Activated naive CD4-positive, alpha-beta T cell treated with anti-CD3 and anti-CD28 coated beads, Interleukin-2, amount 10 ng/mL, durations not matched to agents 7 days and 5 days (primary cell): ENCODE data around the gene IL20RB.

ENCODE experiments used
- CTCF ChIA-PET: fragments of 350-600 bp; sonication (Branson Sonifier 250); formaldehyde crosslinking; loops from one replicate; lab custom pipeline; 2021; ENCODE audit warnings: antibody characterized with exemption; lab: Charles Lee
- DNase-seq: peaks from one replicate; pipeline ENCODE4 v3.0.0-alpha.2; 2020
- H3K27ac Mint-ChIP-seq: one replicate; pipeline ENCODE4 v1.8.0; 2021; ENCODE audit warnings: mild to moderate bottlenecking, moderate library complexity, mixed read lengths
- H3K27me3 Mint-ChIP-seq: one replicate; pipeline ENCODE4 v1.8.0; 2021; ENCODE audit warnings: mild to moderate bottlenecking, mixed read lengths
- H3K36me3 Mint-ChIP-seq: one replicate; pipeline ENCODE4 v1.8.0; 2021; ENCODE audit warnings: mixed read lengths
- H3K4me1 Mint-ChIP-seq: one replicate; pipeline ENCODE4 v1.8.0; 2021; ENCODE audit warnings: mixed read lengths
- H3K4me3 Mint-ChIP-seq: one replicate; pipeline ENCODE4 v1.8.0; 2021; ENCODE audit warnings: mild to moderate bottlenecking, moderate library complexity, mixed read lengths
- H3K9me3 Mint-ChIP-seq: one replicate; pipeline ENCODE4 v1.8.0; 2021; ENCODE audit warnings: mixed read lengths

Gene IL20RB

DNA sequence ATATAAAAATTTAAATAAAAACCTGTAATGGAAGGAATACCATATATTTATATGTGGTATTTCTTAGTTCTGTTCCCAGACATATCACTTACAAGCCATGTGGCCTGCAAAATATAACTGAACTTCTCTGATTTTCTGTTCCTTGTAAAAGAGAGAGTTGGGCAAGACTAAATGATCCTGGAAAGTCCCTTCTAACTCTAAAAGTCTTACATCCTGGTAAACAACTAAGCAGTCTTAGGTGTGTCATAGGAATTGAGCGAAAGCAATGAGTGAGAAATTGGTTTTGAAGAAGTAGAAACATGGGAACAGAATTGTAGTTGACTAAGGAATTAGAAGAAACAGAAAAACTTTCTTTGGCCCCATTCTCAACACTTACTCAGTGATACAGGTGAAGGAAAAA is 25.3 kb upstream of the IL20RB start:
- Mint-ChIP-seq H3K27ac (no peak overlapping the region), H3K4me3 (no peak overlapping the region), H3K4me1 (peaks cover 33% of the 10 kb centered on the region), H3K36me3 (peaks cover 50% of the 10 kb centered on the region), H3K9me3 (peaks cover 5% of the 10 kb centered on the region), H3K27me3 (no peaks in the 10 kb centered on the region)
- CTCF ChIA-PET = no interaction called here
- DNase-seq = no peak

DNA sequence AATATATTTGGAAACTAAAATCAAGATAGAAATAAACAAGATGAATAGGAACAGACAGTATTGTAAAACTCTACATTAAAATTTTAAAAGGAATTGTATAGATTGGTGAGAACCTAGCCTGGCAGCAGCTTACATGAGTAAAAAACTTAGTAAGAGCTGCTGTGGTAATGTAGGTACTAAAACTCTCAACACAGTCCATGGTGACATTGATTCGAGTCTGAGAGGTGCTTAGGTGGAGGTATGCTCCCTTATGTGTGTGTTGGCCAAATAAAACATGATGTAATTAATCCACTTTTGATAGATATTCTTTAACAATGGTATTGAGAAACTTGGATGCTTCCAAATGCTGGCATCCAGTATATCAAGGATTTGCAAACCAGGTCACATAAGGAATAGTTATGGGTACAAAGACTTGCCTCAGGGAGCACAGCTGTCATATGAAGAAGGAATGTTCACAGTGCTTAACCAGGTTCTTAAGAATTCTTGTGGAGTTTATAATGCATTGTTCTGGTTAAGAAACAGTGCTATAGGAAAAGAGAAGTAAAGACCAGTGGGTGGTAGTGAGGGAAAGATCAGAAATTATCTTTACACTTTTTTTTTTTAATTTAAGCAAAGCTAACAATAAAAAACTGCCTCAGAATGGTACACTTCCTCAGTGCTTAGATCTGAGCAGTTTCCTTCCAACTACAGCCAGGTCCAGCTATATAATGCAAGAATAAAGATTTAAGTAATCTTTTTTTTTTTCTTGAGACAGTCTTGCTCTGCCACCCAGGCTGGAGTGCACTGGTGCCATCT is 24.6 kb upstream of the IL20RB start:
- no peak overlapping the region for H3K4me3 Mint-ChIP-seq
- H3K27ac Mint-ChIP-seq = no peak overlapping the region
- peaks cover 28% of the 10 kb centered on the region for H3K4me1 Mint-ChIP-seq
- H3K9me3 Mint-ChIP-seq = peaks cover 5% of the 10 kb centered on the region
- CTCF ChIA-PET = no interaction called here
- H3K36me3 Mint-ChIP-seq = peaks cover 48% of the 10 kb centered on the region
- DNase-seq = no peak
- H3K27me3 Mint-ChIP-seq = no peaks in the 10 kb centered on the region

DNA sequence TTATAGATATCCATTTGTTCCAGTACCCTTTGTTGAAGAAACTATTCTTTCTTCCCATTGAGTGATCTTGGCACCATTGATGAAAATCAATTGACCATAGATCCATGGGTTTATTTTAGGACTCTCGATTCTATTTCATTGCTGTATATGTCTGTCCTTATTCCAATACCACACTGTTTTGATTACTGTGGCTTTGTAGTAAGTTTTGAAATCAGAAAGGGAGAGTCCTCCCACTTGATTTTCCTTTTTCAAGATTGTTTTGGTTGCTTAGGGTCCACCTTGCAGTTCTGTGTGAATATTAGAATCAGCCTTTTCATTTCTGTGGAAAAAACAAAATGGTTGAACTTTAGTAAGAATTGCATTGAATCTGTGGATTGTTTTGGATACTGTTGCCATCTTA is 20.6 kb upstream of the IL20RB start:
- H3K27ac Mint-ChIP-seq = no peak overlapping the region
- no peaks in the 10 kb centered on the region for H3K27me3 Mint-ChIP-seq
- peaks cover 5% of the 10 kb centered on the region for H3K9me3 Mint-ChIP-seq
- no peak for DNase-seq
- CTCF ChIA-PET = no interaction called here
- H3K36me3 Mint-ChIP-seq = peaks cover 35% of the 10 kb centered on the region
- peaks cover 19% of the 10 kb centered on the region for H3K4me1 Mint-ChIP-seq
- no peak overlapping the region for H3K4me3 Mint-ChIP-seq

DNA sequence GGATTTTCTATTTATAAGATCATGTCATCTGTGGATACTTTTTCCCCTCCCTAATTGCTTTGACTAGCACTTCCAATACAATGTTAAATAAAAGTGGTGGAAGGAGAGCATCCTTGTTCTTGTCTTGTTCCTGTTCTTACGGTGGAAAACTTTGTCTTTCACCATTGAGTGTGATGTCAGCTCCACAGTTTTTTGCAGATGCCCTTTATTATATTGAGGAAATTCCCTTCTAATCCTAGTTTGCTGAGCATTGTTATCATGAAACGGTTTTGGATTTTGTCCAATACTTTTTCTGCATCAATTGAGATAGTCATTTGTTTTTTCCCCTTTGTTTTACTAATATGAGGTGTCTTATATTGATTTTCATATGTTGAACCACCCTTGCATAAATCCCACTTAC is 19.9 kb upstream of the IL20RB start:
- no peak for DNase-seq
- H3K9me3 Mint-ChIP-seq = peaks cover 5% of the 10 kb centered on the region

DNA sequence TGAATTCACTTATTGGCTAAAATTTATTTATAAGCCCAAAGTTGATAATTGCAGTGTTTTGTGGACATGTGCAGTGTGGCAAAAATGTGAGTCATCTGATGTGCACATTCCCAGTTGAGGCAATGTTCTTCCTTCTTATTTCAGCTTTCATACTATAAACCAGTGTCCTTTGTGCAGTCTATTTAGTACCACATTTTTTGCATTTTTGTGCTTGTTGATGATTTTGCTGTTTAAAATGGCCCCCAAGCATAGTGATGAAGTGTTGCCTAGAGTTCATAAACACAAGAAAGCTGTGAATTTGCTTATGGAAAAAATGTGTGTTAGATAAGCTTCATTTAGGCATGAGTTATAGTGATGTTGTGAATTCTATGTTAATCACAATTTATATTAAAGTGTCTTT is 19.4 kb upstream of the IL20RB start:
- Mint-ChIP-seq H3K9me3 (peaks cover 5% of the 10 kb centered on the region), H3K27me3 (no peaks in the 10 kb centered on the region), H3K27ac (no peak overlapping the region), H3K4me3 (no peak overlapping the region), H3K36me3 (peaks cover 33% of the 10 kb centered on the region), H3K4me1 (peaks cover 19% of the 10 kb centered on the region)
- no peak for DNase-seq
- CTCF ChIA-PET = interaction anchor here (1.2 kb wide), 1 partner anchor 179 kb away, joined by 3 read pairs; no protein-coding TSS in a partner anchor

More for the DNA sequence above, 19.9 kb upstream of the IL20RB start:
- peaks cover 33% of the 10 kb centered on the region for H3K36me3 Mint-ChIP-seq
- no peak overlapping the region for H3K4me3 Mint-ChIP-seq
- CTCF ChIA-PET = no interaction called here
- no peak overlapping the region for H3K27ac Mint-ChIP-seq
- no peaks in the 10 kb centered on the region for H3K27me3 Mint-ChIP-seq
- peaks cover 18% of the 10 kb centered on the region for H3K4me1 Mint-ChIP-seq

- Mint-ChIP-seq H3K36me3 (peaks cover 30% of the 10 kb centered on the region), H3K27me3 (no peaks in the 10 kb centered on the region), H3K9me3 (peaks cover 5% of the 10 kb centered on the region), H3K27ac (no peak overlapping the region), H3K4me3 (no peak overlapping the region), H3K4me1 (peaks cover 19% of the 10 kb centered on the region)
- CTCF ChIA-PET = interaction anchor here (1.2 kb wide), 1 partner anchor 181 kb away, joined by 3 read pairs; no protein-coding TSS in a partner anchor
- no peak for DNase-seq
These were observed 18.3 kb upstream of the IL20RB start for GRCh38 chr3:136939489-136939888.

GRCh38 chr3:136942803-136943202 is 15.0 kb upstream of the IL20RB start:
- Mint-ChIP-seq H3K4me1 (peaks cover 19% of the 10 kb centered on the region), H3K27me3 (no peaks in the 10 kb centered on the region)

DNA sequence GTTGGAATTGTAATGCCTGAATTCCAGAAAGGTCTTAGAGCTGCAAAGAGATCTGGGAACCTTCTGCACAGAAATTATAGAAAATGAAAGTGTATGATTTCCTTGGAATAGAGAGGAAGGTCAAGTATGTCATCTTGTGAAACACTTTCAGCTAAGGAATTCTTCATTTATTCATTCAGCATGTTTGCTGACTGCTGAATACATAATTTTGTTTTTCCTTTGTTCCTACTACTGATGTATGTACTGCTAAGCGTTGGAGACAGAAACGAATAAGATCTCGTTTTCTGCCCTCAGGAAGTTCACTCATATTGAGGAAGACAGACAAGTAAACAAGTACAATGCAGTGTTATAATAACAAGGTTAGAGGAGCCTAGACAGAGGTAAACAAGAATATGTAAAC is 14.3 kb upstream of the IL20RB start:
- no peak for DNase-seq
- Mint-ChIP-seq H3K9me3 (no peaks in the 10 kb centered on the region), H3K27ac (no peak overlapping the region), H3K4me3 (no peak overlapping the region), H3K4me1 (peaks cover 16% of the 10 kb centered on the region), H3K27me3 (no peaks in the 10 kb centered on the region), H3K36me3 (peaks cover 22% of the 10 kb centered on the region)
- CTCF ChIA-PET = no interaction called here

More at GRCh38 chr3:136942803-136943202, 15.0 kb upstream of the IL20RB start:
- CTCF ChIA-PET = interaction anchor here (0.5 kb wide), 1 partner anchor 170 kb away, joined by 3 read pairs; no protein-coding TSS in a partner anchor
- Mint-ChIP-seq H3K9me3 (no peaks in the 10 kb centered on the region), H3K36me3 (peaks cover 23% of the 10 kb centered on the region), H3K4me3 (no peak overlapping the region), H3K27ac (no peak overlapping the region)
- no peak for DNase-seq

- H3K27ac Mint-ChIP-seq = no peak overlapping the region
- H3K36me3 Mint-ChIP-seq = peaks cover 24% of the 10 kb centered on the region
- no peaks in the 10 kb centered on the region for H3K9me3 Mint-ChIP-seq
- no peak for DNase-seq
- no peaks in the 10 kb centered on the region for H3K27me3 Mint-ChIP-seq
- H3K4me3 Mint-ChIP-seq = no peak overlapping the region
- peaks cover 7% of the 10 kb centered on the region for H3K4me1 Mint-ChIP-seq
- CTCF ChIA-PET = no interaction called here
These were observed 10.8 kb upstream of the IL20RB start for GRCh38 chr3:136946978-136947377.

DNA sequence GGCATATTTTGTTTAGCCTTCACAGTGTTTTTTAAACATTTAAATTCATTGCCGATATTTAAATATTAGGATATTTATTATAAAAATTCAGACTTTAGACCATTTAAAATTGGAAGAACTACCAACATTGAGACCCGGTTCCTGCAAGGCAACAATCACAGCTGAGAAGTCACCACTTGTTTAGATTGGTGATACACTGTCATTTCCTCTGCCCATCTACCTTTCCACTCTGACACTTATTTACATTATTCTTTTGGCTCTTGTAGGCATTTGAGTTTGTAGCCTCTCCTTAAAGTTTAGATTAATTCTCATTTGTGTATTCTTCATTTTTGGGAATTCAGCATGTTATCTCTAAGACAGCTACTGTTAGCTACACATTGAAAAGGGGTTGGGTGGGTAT is 10.3 kb upstream of the IL20RB start:
- H3K36me3 Mint-ChIP-seq = peaks cover 24% of the 10 kb centered on the region
- no peak for DNase-seq
- H3K4me3 Mint-ChIP-seq = no peak overlapping the region
- H3K27me3 Mint-ChIP-seq = no peaks in the 10 kb centered on the region
- H3K4me1 Mint-ChIP-seq = peaks cover 7% of the 10 kb centered on the region
- CTCF ChIA-PET = no interaction called here
- no peaks in the 10 kb centered on the region for H3K9me3 Mint-ChIP-seq
- H3K27ac Mint-ChIP-seq = peak overlapping the region; percentile 62

DNA sequence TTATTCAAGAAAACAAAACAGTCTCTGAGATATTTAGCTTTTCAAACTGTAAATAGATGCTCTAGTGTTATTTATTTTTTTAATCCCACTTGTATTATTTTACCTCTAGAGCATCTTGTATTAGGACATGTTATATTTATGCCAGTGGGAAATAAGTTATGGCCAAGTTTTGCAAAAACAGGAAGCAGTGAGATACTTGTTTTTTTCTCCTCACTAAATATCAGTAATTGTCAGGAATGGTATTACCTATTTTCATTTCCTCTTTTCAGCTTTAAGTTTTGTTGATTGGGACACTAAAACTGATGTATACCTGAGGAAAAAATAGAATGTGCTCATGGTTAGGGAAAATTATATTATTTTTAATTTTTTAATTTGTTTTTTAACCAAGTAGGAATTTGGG is 8.6 kb upstream of the IL20RB start:
- Mint-ChIP-seq H3K9me3 (no peaks in the 10 kb centered on the region), H3K4me3 (no peak overlapping the region), H3K4me1 (peaks cover 2% of the 10 kb centered on the region), H3K27ac (no peak overlapping the region), H3K27me3 (no peaks in the 10 kb centered on the region), H3K36me3 (peaks cover 20% of the 10 kb centered on the region)
- no peak for DNase-seq
- CTCF ChIA-PET = interaction anchor here (1.3 kb wide), 1 partner anchor 89 kb away, joined by 3 read pairs; no protein-coding TSS in a partner anchor

GRCh38 chr3:136949708-136950107 is 8.1 kb upstream of the IL20RB start:
- CTCF ChIA-PET = no interaction called here
- no peak overlapping the region for H3K4me3 Mint-ChIP-seq

GRCh38 chr3:136950623-136951022 is 7.2 kb upstream of the IL20RB start:
- CTCF ChIA-PET = no interaction called here
- Mint-ChIP-seq H3K9me3 (no peaks in the 10 kb centered on the region), H3K4me1 (peaks cover 11% of the 10 kb centered on the region), H3K36me3 (peaks cover 17% of the 10 kb centered on the region), H3K4me3 (no peak overlapping the region), H3K27ac (no peak overlapping the region), H3K27me3 (no peaks in the 10 kb centered on the region)
- no peak for DNase-seq

More at GRCh38 chr3:136949708-136950107, 8.1 kb upstream of the IL20RB start:
- Mint-ChIP-seq H3K27ac (no peak overlapping the region), H3K4me1 (peaks cover 3% of the 10 kb centered on the region), H3K36me3 (peaks cover 20% of the 10 kb centered on the region), H3K27me3 (no peaks in the 10 kb centered on the region), H3K9me3 (no peaks in the 10 kb centered on the region)
- DNase-seq = no peak

DNA sequence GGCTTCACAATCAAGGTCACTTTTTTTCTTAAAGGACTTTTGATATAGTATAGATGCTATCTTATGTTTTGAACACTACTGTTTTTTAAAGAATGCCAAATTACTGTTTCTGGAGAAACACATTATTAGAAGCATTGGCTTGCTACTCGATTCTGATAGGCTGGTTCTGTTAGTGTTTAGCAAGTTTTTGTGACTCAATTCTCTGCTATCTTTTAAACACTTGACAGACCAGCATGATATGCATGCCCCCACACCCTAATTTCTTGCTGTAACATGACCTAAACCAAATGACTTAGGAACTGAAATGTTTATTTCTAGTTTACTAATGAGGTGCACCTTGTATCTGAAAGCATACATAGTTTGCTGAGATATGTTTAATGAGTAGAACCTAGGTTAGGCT is 5.5 kb upstream of the IL20RB start:
- DNase-seq = no peak
- Mint-ChIP-seq H3K4me1 (peaks cover 11% of the 10 kb centered on the region), H3K36me3 (peaks cover 7% of the 10 kb centered on the region), H3K27ac (no peak overlapping the region), H3K9me3 (no peaks in the 10 kb centered on the region), H3K4me3 (no peak overlapping the region), H3K27me3 (no peaks in the 10 kb centered on the region)
- CTCF ChIA-PET = no interaction called here

- no peak for DNase-seq
- Mint-ChIP-seq H3K4me1 (peaks cover 9% of the 10 kb centered on the region), H3K4me3 (no peak overlapping the region), H3K36me3 (no peaks in the 10 kb centered on the region), H3K9me3 (no peaks in the 10 kb centered on the region), H3K27ac (no peak overlapping the region), H3K27me3 (no peaks in the 10 kb centered on the region)
- CTCF ChIA-PET = no interaction called here
These were observed 3.5 kb upstream of the IL20RB start for GRCh38 chr3:136954251-136954650.
